ENCODE data around the gene P4HB.

Gene P4HB

GRCh38 chr17:81807210-81807719, 53.1 kb downstream of the P4HB start:
- DNase-seq: no peak

GRCh38 chr17:81806461-81807209, 53.7 kb downstream of the P4HB start:
- DNase-seq: no peak

- DNase-seq: no peak
Measured at GRCh38 chr17:81805707-81806460, 54.5 kb downstream of the P4HB start.

GRCh38 chr17:81804559-81805399, 55.6 kb downstream of the P4HB start:
- no peak for DNase-seq

GRCh38 chr17:81803728-81804558, 56.4 kb downstream of the P4HB start, which contains the start of gene GCGR:
TSS of gene GCGR (plus strand) at chr17:81804150. CDS start at chr17:81809019, 4,869 bp downstream.
- DNase-seq: no peak

- no peak for DNase-seq
Measured at GRCh38 chr17:81802856-81803643, 57.3 kb downstream of the P4HB start.

GRCh38 chr17:81802048-81802758, 58.1 kb downstream of the P4HB start:
- DNase-seq: no peak

- no peak for DNase-seq
Measured at GRCh38 chr17:81801327-81801726, 59.0 kb downstream of the P4HB start.

GRCh38 chr17:81794509-81794908, 65.8 kb downstream of the P4HB start:
- DNase-seq: no peak

- DNase-seq: no peak
Measured at GRCh38 chr17:81794074-81794476, 66.3 kb downstream of the P4HB start.
